SK-N-SH treated with all-trans-retinoic acid at 6 μM for 48 hours (cell line): ENCODE data around the gene LSAMP.

Source experiments
- ATAC-seq: fragments of 200-7000 bp; cut with Tn5 transposase; 3 replicates; pipeline ENCODE4 v1.9.1; 2020; ENCODE audit warnings: mild to moderate bottlenecking, moderate library complexity
- ARNTL ChIP-seq: fragments of 450-650 bp; formaldehyde crosslinking; IDR thresholded peaks from 2 replicates; pipeline ENCODE4 v1.5.0; 2020; ENCODE audit warnings: low read depth, mild to moderate bottlenecking, moderate library complexity, borderline replicate concordance
- BACH2 ChIP-seq: fragments of 250-450 bp; sonication (Bioruptor Pico); IDR thresholded peaks from 2 replicates; pipeline ENCODE4 v1.9.0; 2021; ENCODE audit warnings: mild to moderate bottlenecking, borderline replicate concordance
- CSDC2 ChIP-seq: fragments of 250-450 bp; sonication (Bioruptor Pico); IDR thresholded peaks from 2 replicates; pipeline ENCODE4 v1.5.0; 2020; ENCODE audit warnings: mild to moderate bottlenecking, moderate library complexity
- ISL1 ChIP-seq: fragments of 250-450 bp; sonication (Bioruptor Pico); IDR thresholded peaks from 2 replicates; pipeline ENCODE4 v2.1.2; 2022; ENCODE audit warnings: mild to moderate bottlenecking, moderate library complexity
- OSR1 ChIP-seq: fragments of 250-450 bp; sonication (Bioruptor Pico); IDR thresholded peaks from 2 replicates; pipeline ENCODE4 v1.8.0; 2022; ENCODE audit warnings: moderate library complexity, mild to moderate bottlenecking, inconsistent platforms
- PPARA ChIP-seq: fragments of 250-450 bp; sonication (Bioruptor Pico); IDR thresholded peaks from 2 replicates; pipeline ENCODE4 v1.5.0; 2020; ENCODE audit warnings: mild to moderate bottlenecking, borderline replicate concordance
- RARB ChIP-seq: fragments of 250-450 bp; sonication (Bioruptor Pico); IDR thresholded peaks from 2 replicates; pipeline ENCODE4 v1.8.0; 2021; ENCODE audit warnings: mild to moderate bottlenecking, moderate library complexity
- TCF4 ChIP-seq: fragments of 250-450 bp; sonication (Bioruptor Pico); IDR thresholded peaks from 2 replicates; pipeline ENCODE4 v1.8.0; 2021; ENCODE audit warnings: mild to moderate bottlenecking, moderate library complexity, borderline replicate concordance
- TOX ChIP-seq: fragments of 250-450 bp; sonication (Bioruptor Pico); IDR thresholded peaks from 2 replicates; pipeline ENCODE4 v1.8.0; 2021; ENCODE audit warnings: mild to moderate bottlenecking, moderate library complexity, borderline replicate concordance
- ZC3H10 ChIP-seq: fragments of 250-450 bp; sonication (Bioruptor Pico); IDR thresholded peaks from 2 replicates; pipeline ENCODE4 v1.5.1; 2021; ENCODE audit warnings: mild to moderate bottlenecking, moderate library complexity
- ZFP3 ChIP-seq: fragments of 250-450 bp; sonication (Bioruptor Pico); IDR thresholded peaks from 2 replicates; pipeline ENCODE4 v1.5.0; 2020; ENCODE audit warnings: mild to moderate bottlenecking, moderate library complexity
- ZFP30 ChIP-seq: fragments of 450-650 bp; formaldehyde crosslinking; IDR thresholded peaks from 2 replicates; pipeline ENCODE4 v1.5.0; 2022; ENCODE audit warnings: mild to moderate bottlenecking, moderate library complexity
- ZNF565 ChIP-seq: fragments of 450-650 bp; formaldehyde crosslinking; conservative IDR thresholded peaks from 2 replicates; pipeline ENCODE4 v1.5.0; 2020; ENCODE audit warnings: low read depth, mild to moderate bottlenecking, moderate library complexity
- ZNF70 ChIP-seq: fragments of 450-650 bp; formaldehyde crosslinking; IDR thresholded peaks from 2 replicates; pipeline ENCODE4 v1.5.0; 2020; ENCODE audit warnings: mild to moderate bottlenecking, moderate library complexity
- ZNF8 ChIP-seq: fragments of 450-650 bp; formaldehyde crosslinking; IDR thresholded peaks from 2 replicates; pipeline ENCODE4 v1.5.0; 2020; ENCODE audit warnings: mild to moderate bottlenecking, moderate library complexity
- TF ChIP-seq, protein P1 (sequence below): fragments of 250-450 bp; sonication (Bioruptor Pico); IDR thresholded peaks from 2 replicates; pipeline ENCODE4 v1.8.0; 2021; ENCODE audit warnings: low read depth, mild to moderate bottlenecking, moderate library complexity, borderline replicate concordance
- TF ChIP-seq, protein P2 (sequence below): fragments of 250-450 bp; sonication (Bioruptor Pico); IDR thresholded peaks from 2 replicates; pipeline ENCODE4 v1.5.1; 2021; ENCODE audit warnings: mild to moderate bottlenecking, moderate library complexity
- TF ChIP-seq, protein P3 (sequence below): fragments of 250-450 bp; sonication (Bioruptor Pico); IDR thresholded peaks from 2 replicates; pipeline ENCODE4 v1.8.0; 2020; ENCODE audit warnings: mild to moderate bottlenecking, moderate library complexity, borderline replicate concordance
- TF ChIP-seq, protein P4 (sequence below): fragments of 250-450 bp; sonication (Bioruptor Pico); IDR thresholded peaks from 2 replicates; pipeline ENCODE4 v1.5.0; 2020; ENCODE audit warnings: mild to moderate bottlenecking, moderate library complexity
- TF ChIP-seq, protein P5 (sequence below): fragments of 250-450 bp; sonication (Bioruptor Pico); IDR thresholded peaks from 2 replicates; pipeline ENCODE4 v1.5.1; 2020; ENCODE audit warnings: low read depth, mild to moderate bottlenecking, moderate library complexity

The LSAMP gene

DNA sequence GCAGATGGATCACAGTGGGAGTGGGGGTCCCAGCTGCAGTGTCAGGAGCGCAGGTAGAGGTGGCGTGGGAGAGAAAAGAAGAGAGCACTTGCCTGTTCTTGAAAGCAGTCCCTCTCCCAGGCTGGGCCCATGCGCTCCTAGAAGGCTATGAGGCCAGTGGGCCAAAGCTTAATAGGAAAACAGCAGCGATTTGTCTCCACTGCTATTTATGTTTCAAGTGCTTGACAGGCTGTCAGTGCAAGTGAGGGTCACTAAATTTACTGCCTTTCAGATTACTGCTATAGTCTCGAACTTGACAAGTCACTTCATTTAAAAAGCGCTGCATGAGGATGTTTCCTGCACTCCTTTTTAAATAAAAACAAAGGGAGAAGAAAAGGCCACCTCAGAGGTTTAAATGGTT lies 582.4 kb downstream of the LSAMP start:
- no peak for TF ChIP-seq ZFP3 (CRISPR knock-in tag)
- TF ChIP-seq TCF4 (CRISPR knock-in tag), result no peak
- TF ChIP-seq TOX (CRISPR knock-in tag), result no peak
- no peak for TF ChIP-seq PPARA (CRISPR knock-in tag)
- TF ChIP-seq, protein P1, sequence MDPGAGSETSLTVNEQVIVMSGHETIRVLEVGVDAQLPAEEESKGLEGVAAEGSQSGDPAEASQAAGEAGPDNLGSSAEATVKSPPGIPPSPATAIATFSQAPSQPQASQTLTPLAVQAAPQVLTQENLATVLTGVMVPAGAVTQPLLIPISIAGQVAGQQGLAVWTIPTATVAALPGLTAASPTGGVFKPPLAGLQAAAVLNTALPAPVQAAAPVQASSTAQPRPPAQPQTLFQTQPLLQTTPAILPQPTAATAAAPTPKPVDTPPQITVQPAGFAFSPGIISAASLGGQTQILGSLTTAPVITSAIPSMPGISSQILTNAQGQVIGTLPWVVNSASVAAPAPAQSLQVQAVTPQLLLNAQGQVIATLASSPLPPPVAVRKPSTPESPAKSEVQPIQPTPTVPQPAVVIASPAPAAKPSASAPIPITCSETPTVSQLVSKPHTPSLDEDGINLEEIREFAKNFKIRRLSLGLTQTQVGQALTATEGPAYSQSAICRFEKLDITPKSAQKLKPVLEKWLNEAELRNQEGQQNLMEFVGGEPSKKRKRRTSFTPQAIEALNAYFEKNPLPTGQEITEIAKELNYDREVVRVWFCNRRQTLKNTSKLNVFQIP (CRISPR knock-in tag), result no peak
- TF ChIP-seq ARNTL, result no peak
- no peak for TF ChIP-seq ZNF8 (CRISPR knock-in tag)
- no peak for TF ChIP-seq RARB
- TF ChIP-seq ZNF70 (CRISPR knock-in tag), result no peak
- TF ChIP-seq, protein P2, sequence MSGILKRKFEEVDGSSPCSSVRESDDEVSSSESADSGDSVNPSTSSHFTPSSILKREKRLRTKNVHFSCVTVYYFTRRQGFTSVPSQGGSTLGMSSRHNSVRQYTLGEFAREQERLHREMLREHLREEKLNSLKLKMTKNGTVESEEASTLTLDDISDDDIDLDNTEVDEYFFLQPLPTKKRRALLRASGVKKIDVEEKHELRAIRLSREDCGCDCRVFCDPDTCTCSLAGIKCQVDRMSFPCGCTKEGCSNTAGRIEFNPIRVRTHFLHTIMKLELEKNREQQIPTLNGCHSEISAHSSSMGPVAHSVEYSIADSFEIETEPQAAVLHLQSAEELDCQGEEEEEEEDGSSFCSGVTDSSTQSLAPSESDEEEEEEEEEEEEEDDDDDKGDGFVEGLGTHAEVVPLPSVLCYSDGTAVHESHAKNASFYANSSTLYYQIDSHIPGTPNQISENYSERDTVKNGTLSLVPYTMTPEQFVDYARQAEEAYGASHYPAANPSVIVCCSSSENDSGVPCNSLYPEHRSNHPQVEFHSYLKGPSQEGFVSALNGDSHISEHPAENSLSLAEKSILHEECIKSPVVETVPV (CRISPR knock-in tag), result no peak
- TF ChIP-seq, protein P3, sequence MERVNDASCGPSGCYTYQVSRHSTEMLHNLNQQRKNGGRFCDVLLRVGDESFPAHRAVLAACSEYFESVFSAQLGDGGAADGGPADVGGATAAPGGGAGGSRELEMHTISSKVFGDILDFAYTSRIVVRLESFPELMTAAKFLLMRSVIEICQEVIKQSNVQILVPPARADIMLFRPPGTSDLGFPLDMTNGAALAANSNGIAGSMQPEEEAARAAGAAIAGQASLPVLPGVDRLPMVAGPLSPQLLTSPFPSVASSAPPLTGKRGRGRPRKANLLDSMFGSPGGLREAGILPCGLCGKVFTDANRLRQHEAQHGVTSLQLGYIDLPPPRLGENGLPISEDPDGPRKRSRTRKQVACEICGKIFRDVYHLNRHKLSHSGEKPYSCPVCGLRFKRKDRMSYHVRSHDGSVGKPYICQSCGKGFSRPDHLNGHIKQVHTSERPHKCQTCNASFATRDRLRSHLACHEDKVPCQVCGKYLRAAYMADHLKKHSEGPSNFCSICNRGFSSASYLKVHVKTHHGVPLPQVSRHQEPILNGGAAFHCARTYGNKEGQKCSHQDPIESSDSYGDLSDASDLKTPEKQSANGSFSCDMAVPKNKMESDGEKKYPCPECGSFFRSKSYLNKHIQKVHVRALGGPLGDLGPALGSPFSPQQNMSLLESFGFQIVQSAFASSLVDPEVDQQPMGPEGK (CRISPR knock-in tag), result no peak
- TF ChIP-seq ZNF565 (CRISPR knock-in tag), result no peak
- ATAC-seq, result no peak

DNA sequence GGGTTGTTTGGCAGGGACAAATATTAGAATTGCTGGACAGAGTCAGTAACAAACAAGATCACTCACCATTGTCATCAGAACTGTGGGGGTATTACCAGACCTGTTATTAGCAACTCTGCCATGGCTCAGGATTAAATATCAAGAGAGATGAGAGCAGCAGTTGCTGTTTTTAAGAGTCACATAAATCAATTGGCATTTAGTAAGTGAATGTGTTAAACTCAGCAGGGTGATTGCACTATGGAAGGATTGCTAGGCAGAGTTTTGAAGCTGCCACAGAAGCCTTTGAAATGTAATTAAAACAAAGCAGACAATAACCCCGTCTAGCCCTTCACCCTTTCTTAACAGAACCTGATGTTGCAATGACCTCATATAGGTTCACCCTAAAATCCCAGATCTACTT lies 583.2 kb downstream of the LSAMP start:
- ATAC-seq, result no peak
- TF ChIP-seq, protein P4, sequence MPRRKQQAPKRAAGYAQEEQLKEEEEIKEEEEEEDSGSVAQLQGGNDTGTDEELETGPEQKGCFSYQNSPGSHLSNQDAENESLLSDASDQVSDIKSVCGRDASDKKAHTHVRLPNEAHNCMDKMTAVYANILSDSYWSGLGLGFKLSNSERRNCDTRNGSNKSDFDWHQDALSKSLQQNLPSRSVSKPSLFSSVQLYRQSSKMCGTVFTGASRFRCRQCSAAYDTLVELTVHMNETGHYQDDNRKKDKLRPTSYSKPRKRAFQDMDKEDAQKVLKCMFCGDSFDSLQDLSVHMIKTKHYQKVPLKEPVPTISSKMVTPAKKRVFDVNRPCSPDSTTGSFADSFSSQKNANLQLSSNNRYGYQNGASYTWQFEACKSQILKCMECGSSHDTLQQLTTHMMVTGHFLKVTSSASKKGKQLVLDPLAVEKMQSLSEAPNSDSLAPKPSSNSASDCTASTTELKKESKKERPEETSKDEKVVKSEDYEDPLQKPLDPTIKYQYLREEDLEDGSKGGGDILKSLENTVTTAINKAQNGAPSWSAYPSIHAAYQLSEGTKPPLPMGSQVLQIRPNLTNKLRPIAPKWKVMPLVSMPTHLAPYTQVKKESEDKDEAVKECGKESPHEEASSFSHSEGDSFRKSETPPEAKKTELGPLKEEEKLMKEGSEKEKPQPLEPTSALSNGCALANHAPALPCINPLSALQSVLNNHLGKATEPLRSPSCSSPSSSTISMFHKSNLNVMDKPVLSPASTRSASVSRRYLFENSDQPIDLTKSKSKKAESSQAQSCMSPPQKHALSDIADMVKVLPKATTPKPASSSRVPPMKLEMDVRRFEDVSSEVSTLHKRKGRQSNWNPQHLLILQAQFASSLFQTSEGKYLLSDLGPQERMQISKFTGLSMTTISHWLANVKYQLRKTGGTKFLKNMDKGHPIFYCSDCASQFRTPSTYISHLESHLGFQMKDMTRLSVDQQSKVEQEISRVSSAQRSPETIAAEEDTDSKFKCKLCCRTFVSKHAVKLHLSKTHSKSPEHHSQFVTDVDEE (CRISPR knock-in tag), result no peak
- TF ChIP-seq, protein P5, sequence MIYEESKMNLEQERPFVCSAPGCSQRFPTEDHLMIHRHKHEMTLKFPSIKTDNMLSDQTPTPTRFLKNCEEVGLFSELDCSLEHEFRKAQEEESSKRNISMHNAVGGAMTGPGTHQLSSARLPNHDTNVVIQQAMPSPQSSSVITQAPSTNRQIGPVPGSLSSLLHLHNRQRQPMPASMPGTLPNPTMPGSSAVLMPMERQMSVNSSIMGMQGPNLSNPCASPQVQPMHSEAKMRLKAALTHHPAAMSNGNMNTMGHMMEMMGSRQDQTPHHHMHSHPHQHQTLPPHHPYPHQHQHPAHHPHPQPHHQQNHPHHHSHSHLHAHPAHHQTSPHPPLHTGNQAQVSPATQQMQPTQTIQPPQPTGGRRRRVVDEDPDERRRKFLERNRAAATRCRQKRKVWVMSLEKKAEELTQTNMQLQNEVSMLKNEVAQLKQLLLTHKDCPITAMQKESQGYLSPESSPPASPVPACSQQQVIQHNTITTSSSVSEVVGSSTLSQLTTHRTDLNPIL, result no peak
- TF ChIP-seq ZC3H10 (CRISPR knock-in tag), result no peak
- no peak for TF ChIP-seq ZNF8 (CRISPR knock-in tag)
- no peak for TF ChIP-seq ARNTL
- TF ChIP-seq ZFP30 (CRISPR knock-in tag), result no peak
- TF ChIP-seq, protein P1 (CRISPR knock-in tag), result no peak
- TF ChIP-seq PPARA (CRISPR knock-in tag), result no peak
- TF ChIP-seq TCF4 (CRISPR knock-in tag), result no peak
- TF ChIP-seq BACH2, result no peak
- TF ChIP-seq ZNF565 (CRISPR knock-in tag), result no peak
- TF ChIP-seq RARB, result no peak
- no peak for TF ChIP-seq CSDC2 (CRISPR knock-in tag)
- TF ChIP-seq, protein P2 (CRISPR knock-in tag), result no peak
- no peak for TF ChIP-seq ISL1 (CRISPR knock-in tag)
- no peak for TF ChIP-seq OSR1 (CRISPR knock-in tag)
